HUES6 (cell line): ENCODE data around the gene CACHD1.
"Not testable (repeated sequence)": the region's sequence is repeated elsewhere in the genome, so short reads cannot be mapped to it uniquely, and the experiment has no call there.

Source experiments
- H3K27ac ChIP-seq: 2 replicates; pipeline ENCODE4 v1.7.0; 2013; ENCODE audit warnings: low read depth, mild to moderate bottlenecking, low read length, inconsistent platforms
- H3K27me3 ChIP-seq: 2 replicates; pipeline ENCODE4 v1.6.1; 2013; ENCODE audit warnings: low read length; ENCODE audit not compliant: control insufficient read depth, insufficient read depth
- H3K36me3 ChIP-seq: 2 replicates; pipeline ENCODE4 v1.6.1; 2013; ENCODE audit warnings: low read length; ENCODE audit not compliant: control insufficient read depth, insufficient read depth
- H3K4me1 ChIP-seq: 2 replicates; pipeline ENCODE4 v1.6.1; 2013; ENCODE audit warnings: low read length; ENCODE audit not compliant: control insufficient read depth, insufficient read depth
- H3K4me3 ChIP-seq: 2 replicates; pipeline ENCODE4 v1.5.1; 2013; ENCODE audit warnings: low read depth, low read length
- H3K9ac ChIP-seq: one replicate; pipeline ENCODE4 v1.6.1; 2013; ENCODE audit warnings: mild to moderate bottlenecking, low read length
- H3K9me3 ChIP-seq: 2 replicates; pipeline ENCODE4 v1.6.1; 2013; ENCODE audit warnings: low read depth, low read length; ENCODE audit not compliant: control insufficient read depth, insufficient read depth

CACHD1 gene

GRCh38 chr1:64701886-64702285 is 232.0 kb downstream of the CACHD1 start:
- Histone ChIP-seq H3K9ac (no peak overlapping the region), H3K27me3 (no peaks in the 10 kb centered on the region), H3K9me3 (no peaks in the 10 kb centered on the region), H3K27ac (no peak overlapping the region), H3K4me1 (peaks cover 8% of the 10 kb centered on the region), H3K4me3 (no peak overlapping the region), H3K36me3 (no peaks in the 10 kb centered on the region)

GRCh38 chr1:64702670-64703069 is 232.7 kb downstream of the CACHD1 start:
- H3K27me3 ChIP-seq, H3K27ac ChIP-seq, H3K4me3 ChIP-seq, H3K9ac ChIP-seq, H3K9me3 ChIP-seq, H3K4me1 ChIP-seq, H3K36me3 ChIP-seq: not testable (repeated sequence)

GRCh38 chr1:64703600-64703999 is 233.7 kb downstream of the CACHD1 start:
- H3K27ac ChIP-seq, result no peak overlapping the region
- H3K36me3 ChIP-seq, result no peaks in the 10 kb centered on the region
- H3K9me3 ChIP-seq, result no peaks in the 10 kb centered on the region
- peaks cover 8% of the 10 kb centered on the region for H3K4me1 ChIP-seq
- H3K9ac ChIP-seq, result no peak overlapping the region
- no peaks in the 10 kb centered on the region for H3K27me3 ChIP-seq
- no peak overlapping the region for H3K4me3 ChIP-seq

- no peaks in the 10 kb centered on the region for H3K9me3 ChIP-seq
- no peak overlapping the region for H3K4me3 ChIP-seq
- no peak overlapping the region for H3K27ac ChIP-seq
- no peaks in the 10 kb centered on the region for H3K27me3 ChIP-seq
- H3K36me3 ChIP-seq, result no peaks in the 10 kb centered on the region
- no peak overlapping the region for H3K9ac ChIP-seq
- H3K4me1 ChIP-seq, result no peaks in the 10 kb centered on the region; the same call in 1 of the 2 replicates
These were observed 235.7 kb downstream of the CACHD1 start for GRCh38 chr1:64705591-64705990.

GRCh38 chr1:64711266-64711665 is 241.3 kb downstream of the CACHD1 start:
- Histone ChIP-seq H3K9me3 (no peaks in the 10 kb centered on the region), H3K4me3 (no peak overlapping the region), H3K9ac (no peak overlapping the region), H3K27ac (no peak overlapping the region), H3K4me1 (peaks cover 11% of the 10 kb centered on the region), H3K36me3 (no peaks in the 10 kb centered on the region), H3K27me3 (no peaks in the 10 kb centered on the region)

- Histone ChIP-seq H3K27ac (no peak overlapping the region), H3K27me3 (no peaks in the 10 kb centered on the region), H3K4me3 (no peak overlapping the region), H3K36me3 (no peaks in the 10 kb centered on the region), H3K9ac (no peak overlapping the region), H3K9me3 (no peaks in the 10 kb centered on the region; the same call in 1 of the 2 replicates), H3K4me1 (peaks cover 11% of the 10 kb centered on the region)
These were observed 242.1 kb downstream of the CACHD1 start for GRCh38 chr1:64712049-64712448.

- Histone ChIP-seq H3K27me3 (no peaks in the 10 kb centered on the region), H3K4me1 (peaks cover 11% of the 10 kb centered on the region), H3K9ac (no peak overlapping the region), H3K4me3 (no peak overlapping the region), H3K36me3 (no peaks in the 10 kb centered on the region), H3K27ac (no peak overlapping the region), H3K9me3 (peaks cover 15% of the 10 kb centered on the region)
These were observed 245.3 kb downstream of the CACHD1 start for GRCh38 chr1:64715186-64715585.

- Histone ChIP-seq H3K4me1 (0 out of 2 replicates have a peak, but pooled peaks cover 4% of the 10 kb centered on the region), H3K36me3 (no peaks in the 10 kb centered on the region), H3K9me3 (peaks cover 15% of the 10 kb centered on the region), H3K4me3 (no peak overlapping the region), H3K27me3 (no peaks in the 10 kb centered on the region; the same call in 1 of the 2 replicates), H3K27ac (no peak overlapping the region), H3K9ac (no peak overlapping the region)
These were observed 251.2 kb downstream of the CACHD1 start for GRCh38 chr1:64721135-64721534.

GRCh38 chr1:64721576-64722145 is 251.7 kb downstream of the CACHD1 start:
- H3K4me1 ChIP-seq, result 0 out of 2 replicates have a peak, but pooled peaks cover 4% of the 10 kb centered on the region
- H3K27ac ChIP-seq, result no peak overlapping the region
- no peak overlapping the region for H3K9ac ChIP-seq
- no peaks in the 10 kb centered on the region for H3K36me3 ChIP-seq
- peaks cover 15% of the 10 kb centered on the region for H3K9me3 ChIP-seq
- no peaks in the 10 kb centered on the region; the same call in 1 of the 2 replicates for H3K27me3 ChIP-seq
- H3K4me3 ChIP-seq, result no peak overlapping the region

- no peaks in the 10 kb centered on the region for H3K36me3 ChIP-seq
- H3K9me3 ChIP-seq, result no peaks in the 10 kb centered on the region
These were observed 257.9 kb downstream of the CACHD1 start for GRCh38 chr1:64727861-64728260.

GRCh38 chr1:64733581-64734286 is 263.8 kb downstream of the CACHD1 start:
- H3K9me3 ChIP-seq, result no peaks in the 10 kb centered on the region
- H3K36me3 ChIP-seq, result no peaks in the 10 kb centered on the region
- H3K9ac ChIP-seq, result no peak overlapping the region
- H3K27me3 ChIP-seq, result no peaks in the 10 kb centered on the region
- H3K4me3 ChIP-seq, result no peak overlapping the region
- no peak overlapping the region for H3K27ac ChIP-seq
- no peaks in the 10 kb centered on the region for H3K4me1 ChIP-seq

More at GRCh38 chr1:64727861-64728260, 257.9 kb downstream of the CACHD1 start:
- H3K4me3 ChIP-seq, result no peak overlapping the region
- H3K4me1 ChIP-seq, result 0 out of 2 replicates have a peak, but pooled peaks cover 4% of the 10 kb centered on the region
- no peak overlapping the region for H3K9ac ChIP-seq
- H3K27me3 ChIP-seq, result no peaks in the 10 kb centered on the region; the same call in 1 of the 2 replicates
- no peak overlapping the region for H3K27ac ChIP-seq
